GM19438 (cell line): ENCODE data around the gene ACER3.
"Not testable (repeated sequence)": the region's sequence is repeated elsewhere in the genome, so short reads cannot be mapped to it uniquely, and the experiment has no call there.

ENCODE experiments used
- ATAC-seq: cut with Tn5 transposase; IDR thresholded peaks from one replicate; pipeline ENCODE4 v1.9.1; 2021; ENCODE audit warnings: low read depth; ENCODE audit not compliant: unreplicated experiment

ACER3 gene

GRCh38 chr11:76860539-76861475, at the start of gene ACER3:
TSS of gene ACER3 (plus strand) at chr11:76860918. CDS start at chr11:76860977, 59 bp downstream.
- ATAC-seq: peak; percentile 96

DNA sequence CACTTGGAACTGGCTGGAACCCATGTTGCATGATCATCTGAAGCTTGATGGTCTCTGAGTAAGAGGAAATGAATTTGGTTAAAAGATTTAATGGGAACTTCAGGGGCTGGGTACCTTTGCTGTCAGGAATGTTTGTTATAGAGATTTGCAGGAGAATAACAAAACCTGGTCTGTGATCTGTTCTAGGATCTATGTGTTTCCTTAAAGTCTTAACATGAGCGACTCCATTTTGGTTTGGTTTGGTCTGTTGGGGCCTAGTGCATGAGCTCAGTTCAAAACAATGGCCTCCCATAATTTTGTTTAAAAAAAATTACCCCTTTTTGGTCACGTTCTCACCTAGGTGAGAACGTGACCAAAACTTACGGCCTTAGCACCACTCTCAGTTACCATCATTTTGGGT, 49.5 kb upstream of the ACER3 start:
- ATAC-seq: no peak

GRCh38 chr11:76814414-76814813, 46.3 kb upstream of the ACER3 start:
- ATAC-seq: no peak

GRCh38 chr11:76815678-76816077, 45.0 kb upstream of the ACER3 start:
- ATAC-seq: not testable (repeated sequence)

- no peak for ATAC-seq
Measured at GRCh38 chr11:76820184-76820566, 40.5 kb upstream of the ACER3 start.

DNA sequence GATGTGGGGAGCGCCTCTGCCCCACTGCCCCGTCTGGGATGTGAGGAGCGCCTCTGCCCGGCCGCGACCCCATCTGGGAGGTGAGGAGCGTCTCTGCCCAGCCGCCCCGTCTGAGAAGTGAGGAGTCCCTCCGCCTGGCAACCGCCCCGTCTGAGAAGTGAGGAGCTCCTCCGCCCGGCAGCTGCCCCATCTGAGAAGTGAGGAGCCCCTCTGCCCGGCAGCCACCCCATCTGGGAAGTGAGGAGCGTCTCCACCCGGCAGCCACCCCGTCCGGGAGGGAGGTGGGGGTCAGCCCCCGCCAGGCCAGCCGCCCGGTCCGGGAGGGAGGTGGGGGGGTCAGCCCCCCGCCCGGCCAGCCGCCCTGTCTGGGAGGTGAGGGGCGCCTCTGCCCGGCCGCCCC, 39.3 kb upstream of the ACER3 start:
- not testable (repeated sequence) for ATAC-seq

GRCh38 chr11:76822406-76822805, 38.3 kb upstream of the ACER3 start:
- no peak for ATAC-seq

DNA sequence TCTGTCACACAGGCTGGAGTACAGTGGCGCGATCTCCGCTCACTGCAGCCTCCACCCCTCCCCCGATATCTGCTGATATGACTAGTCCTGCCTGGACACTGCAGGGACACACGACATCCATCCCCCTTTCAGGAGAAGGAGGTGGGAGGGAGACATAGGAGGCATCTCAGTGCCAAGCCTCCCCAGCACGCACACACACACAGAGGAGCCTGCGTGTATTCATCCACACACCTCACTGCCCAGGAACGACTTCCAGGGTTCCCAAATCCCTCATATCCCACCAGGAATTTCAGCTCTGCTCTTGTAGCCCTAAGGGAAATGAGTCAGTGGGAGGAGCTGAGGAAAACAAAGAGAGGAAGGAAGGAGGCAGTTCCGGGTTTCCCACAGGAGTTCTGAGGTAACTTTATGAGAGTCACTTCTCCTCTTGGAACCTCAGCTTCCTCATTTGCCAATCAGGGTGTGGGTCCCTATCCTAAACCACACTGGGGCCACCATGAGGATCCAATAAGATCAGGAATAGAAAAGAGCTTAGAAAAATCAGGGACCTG, 37.2 kb upstream of the ACER3 start:
- no peak for ATAC-seq

DNA sequence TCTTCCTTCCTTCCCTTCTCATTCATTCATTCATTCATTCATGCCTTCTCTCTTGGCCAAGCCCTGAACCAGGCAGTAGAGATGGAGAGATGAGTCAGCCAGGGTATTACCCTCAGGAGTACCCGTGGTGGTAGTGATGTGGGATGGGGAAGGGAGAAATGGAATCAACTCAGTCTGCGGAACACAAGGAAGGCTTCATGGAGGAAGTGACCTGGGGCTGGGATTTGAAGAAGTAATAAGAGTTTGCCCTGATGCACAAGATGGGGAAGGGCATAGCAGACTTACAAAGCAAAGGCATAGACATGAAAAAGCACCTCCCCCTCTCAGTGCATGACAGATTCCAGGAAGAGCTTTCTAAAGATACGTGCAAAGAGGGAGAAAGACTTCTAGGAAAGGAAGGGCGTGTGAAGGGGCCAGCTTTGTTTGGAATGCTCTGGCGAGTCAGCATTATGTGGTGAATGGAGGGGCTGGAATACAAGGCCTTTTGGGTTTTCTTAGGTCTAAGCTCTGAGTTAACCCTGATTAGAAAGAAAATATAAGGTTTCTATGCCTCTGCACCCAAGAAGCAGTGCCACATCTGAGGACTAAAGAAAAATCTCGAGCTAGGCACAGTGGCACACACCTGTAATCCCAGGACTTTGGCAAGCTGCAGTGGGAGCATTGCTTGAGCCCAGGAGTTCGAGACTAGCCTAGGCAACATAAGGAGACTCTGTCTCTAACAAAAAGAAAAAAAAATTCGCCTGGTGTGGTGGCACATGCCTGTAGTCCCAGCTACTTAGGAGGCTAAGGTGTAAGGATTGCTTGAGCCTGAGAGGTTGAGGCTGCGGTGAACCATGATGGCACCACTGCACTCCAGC, 36.4 kb upstream of the ACER3 start:
- no peak for ATAC-seq

DNA sequence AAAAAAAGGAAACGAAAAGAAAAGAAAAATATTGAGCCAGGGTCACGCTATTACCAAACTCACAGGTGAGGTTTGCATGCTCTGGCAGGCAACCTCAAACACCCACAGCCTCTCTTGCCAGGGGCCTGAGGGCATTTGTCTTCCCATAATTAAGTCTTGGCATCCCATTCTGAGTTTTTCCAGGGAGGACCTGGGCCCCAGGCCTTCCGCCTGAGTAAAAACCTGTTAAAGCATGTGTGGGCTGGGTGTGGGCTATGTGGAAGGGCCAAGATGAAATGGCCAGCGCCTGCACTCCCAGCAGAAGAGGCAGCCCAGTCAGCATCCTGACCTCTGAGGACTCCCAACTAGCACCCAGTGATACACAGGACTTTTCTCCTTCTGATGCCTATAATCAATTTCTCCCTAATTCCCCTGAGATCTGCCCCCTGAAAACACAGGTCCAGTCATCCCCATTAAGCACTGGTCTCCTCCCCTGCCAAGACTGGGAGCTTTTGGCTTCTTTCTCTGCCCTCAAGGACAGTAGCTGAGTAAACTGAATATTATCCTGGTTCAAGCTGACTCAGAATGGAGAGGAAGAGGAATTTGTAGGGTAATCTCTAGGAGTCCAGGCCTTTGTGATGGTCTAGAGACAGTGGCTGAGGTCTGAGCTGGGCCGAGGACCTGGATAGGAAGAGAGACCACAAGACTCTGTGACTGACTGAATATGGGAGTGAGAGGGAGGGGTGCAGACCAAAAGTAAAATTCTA, 35.6 kb upstream of the ACER3 start:
- no peak for ATAC-seq

DNA sequence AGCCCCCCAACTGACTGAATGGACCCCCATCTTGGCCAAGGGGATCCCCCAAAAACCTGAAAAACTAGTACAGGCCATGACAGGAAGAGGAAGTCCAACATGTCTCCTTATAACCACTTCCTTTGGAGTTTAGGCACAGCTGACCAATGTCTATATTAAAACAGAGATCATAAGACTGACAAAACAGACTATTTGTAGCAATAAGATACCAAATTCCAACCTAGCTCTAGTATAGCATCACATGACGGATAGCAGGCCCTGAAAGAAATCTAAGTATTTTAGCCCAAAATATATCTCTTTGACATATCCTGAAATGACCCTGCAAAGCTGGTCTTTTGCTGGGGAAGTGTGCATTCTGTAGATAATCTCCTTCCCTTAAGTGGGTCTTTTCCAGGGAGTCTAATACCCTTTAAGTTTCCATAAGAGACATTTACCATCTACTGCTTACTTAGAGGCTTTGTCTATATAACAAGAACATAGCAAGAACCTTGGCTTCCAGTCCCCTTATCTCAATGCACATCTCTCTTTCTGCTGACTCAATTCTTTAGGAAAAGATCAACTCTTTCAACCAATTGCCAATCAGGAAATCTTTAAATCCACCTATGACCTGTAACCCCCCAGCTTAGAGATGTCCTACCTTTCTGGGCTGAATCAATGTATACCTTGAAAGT, 34.9 kb upstream of the ACER3 start:
- no peak for ATAC-seq

- ATAC-seq: not testable (repeated sequence)
Measured at GRCh38 chr11:76826508-76826907, 34.2 kb upstream of the ACER3 start.

DNA sequence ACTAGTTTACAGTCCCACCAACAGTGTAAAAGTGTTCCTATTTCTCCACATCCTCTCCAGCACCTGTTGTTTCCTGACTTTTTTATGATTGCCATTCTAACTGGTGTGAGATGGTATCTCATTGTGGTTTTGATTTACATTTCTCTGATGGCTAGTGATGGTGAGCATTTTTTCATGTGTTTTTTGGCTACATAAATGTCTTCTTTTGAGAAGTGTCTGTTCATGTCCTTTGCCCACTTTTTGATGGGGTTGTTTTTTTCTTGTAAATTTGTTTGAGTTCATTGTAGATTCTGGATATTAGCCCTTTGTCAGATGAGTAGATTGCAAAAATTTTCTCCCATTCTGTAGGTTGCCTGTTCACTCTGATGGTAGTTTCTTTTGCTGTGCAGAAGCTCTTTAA, 33.7 kb upstream of the ACER3 start:
- not testable (repeated sequence) for ATAC-seq

- ATAC-seq: no peak
Measured at GRCh38 chr11:76830639-76831327, 29.9 kb upstream of the ACER3 start.

DNA sequence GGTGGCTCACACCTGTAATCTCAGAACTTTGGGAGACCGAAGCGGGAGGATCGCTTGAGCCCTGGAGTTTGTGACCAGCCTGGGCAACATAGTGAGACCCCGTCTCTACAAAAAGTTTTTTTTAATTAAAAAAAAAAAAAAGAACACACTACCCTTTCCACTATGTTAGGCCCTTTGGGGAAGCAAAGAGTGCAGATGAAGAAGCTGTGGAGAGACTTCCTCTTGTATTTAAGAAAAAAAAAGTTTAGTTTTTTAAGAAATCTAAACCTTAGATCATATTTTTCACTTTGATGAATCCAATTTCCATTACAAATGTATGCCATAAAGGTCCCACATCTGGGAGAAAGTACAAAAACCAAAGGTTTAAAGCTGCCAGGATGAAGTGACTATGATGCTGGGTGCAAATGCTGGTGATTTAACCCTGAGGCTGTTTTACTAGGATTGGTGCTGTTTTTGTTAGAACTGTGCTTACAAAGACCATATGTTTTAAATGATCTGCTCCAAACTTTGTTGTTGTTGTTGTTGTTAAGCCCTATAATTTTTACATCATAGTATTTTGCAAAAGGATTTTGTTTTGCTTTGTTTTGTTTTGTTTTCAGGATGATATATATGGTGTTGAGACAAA, 28.9 kb upstream of the ACER3 start:
- ATAC-seq: no peak

DNA sequence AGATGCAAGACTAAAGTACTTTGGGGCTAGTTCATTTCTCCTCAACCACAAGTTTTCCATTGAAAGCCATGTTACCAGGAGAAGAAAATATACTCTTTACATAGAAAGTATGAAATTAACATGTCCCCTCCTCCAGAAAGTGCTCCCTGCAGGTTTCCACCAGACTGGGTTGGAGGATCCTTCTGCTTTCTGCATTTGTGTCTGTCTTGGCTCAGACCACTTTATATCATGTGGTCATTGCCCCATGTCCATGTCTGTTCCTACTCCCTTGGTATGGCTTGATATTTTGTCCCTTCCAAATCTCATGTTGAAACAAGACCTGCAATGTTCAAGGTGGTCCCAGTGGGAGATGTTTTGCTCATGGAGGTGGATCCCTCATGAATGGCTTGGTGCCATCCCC, 28.4 kb upstream of the ACER3 start:
- ATAC-seq: no peak

DNA sequence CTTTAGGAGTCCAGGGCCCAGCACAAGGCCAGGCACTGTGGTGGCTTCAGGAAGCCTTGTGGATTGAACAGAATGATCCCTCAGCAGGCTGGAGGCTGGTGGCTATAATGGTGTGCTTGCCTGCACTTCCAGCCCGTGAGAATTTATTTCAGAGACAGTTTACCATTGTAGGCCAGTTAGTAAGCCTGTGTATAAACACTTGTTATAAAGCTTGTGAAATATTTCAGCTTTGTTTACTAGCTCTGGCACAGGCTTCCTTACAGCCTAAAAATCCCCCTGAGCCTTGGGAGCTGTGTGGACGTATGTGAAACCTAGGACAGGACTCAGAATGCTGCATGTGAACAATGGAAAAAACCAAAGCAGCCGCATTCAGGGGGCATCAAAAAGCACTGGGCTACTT, 26.6 kb upstream of the ACER3 start:
- ATAC-seq: no peak

- no peak for ATAC-seq
Measured at GRCh38 chr11:76835036-76835435, 25.7 kb upstream of the ACER3 start.
